ENCODE results near the gene HSD11B1.

The HSD11B1 gene

GRCh38 chr1:209766051-209766450 is 61.4 kb downstream of the HSD11B1 start:
- ChIA-PET CTCF (interaction anchor here (1.0 to 5.2 kb wide), 2 partner anchors 17 to 62 kb away, joined by 3 to 32 read pairs; partner anchors contain the start of gene UTP25), POLR2A (no interaction called here)
- no peak overlapping the region for H3K4me3 ChIP-seq (ENCODE audit: low read depth, low read length)
- DNase-seq (ENCODE audit: low read depth, low spot score), result no peak
- no peak for TF ChIP-seq CTCF (IDR thresholded peaks at IDR 0.05; ENCODE audit: insufficient read depth, low read length, missing control alignments)

GRCh38 chr1:209767096-209767495 is 62.5 kb downstream of the HSD11B1 start:
- no peak for TF ChIP-seq CTCF (IDR thresholded peaks at IDR 0.05; ENCODE audit: insufficient read depth, low read length, missing control alignments)
- DNase-seq (ENCODE audit: low read depth, low spot score), result no peak
- ChIA-PET POLR2A (no interaction called here), CTCF (interaction anchor here (0.9 to 5.2 kb wide), 3 partner anchors 13 to 21 kb away, joined by 3 to 32 read pairs (median 4); no protein-coding TSS in a partner anchor)
- no peak overlapping the region for H3K4me3 ChIP-seq (ENCODE audit: low read depth, low read length)

- POLR2A ChIA-PET, result no interaction called here
- CTCF ChIA-PET, result interaction anchor here (0.9 to 5.2 kb wide), 6 partner anchors 12 to 191 kb away, joined by 3 to 32 read pairs (median 6); partner anchors contain the start of gene TRAF3IP3
- TF ChIP-seq CTCF (IDR thresholded peaks at IDR 0.05; ENCODE audit: insufficient read depth, low read length, missing control alignments), result no peak
- no peak overlapping the region for H3K4me3 ChIP-seq (ENCODE audit: low read depth, low read length)
- DNase-seq (ENCODE audit: low read depth, low spot score), result no peak
Measured at GRCh38 chr1:209767706-209768105, 63.1 kb downstream of the HSD11B1 start.

GRCh38 chr1:209768354-209768774 is 63.7 kb downstream of the HSD11B1 start:
- H3K4me3 ChIP-seq (ENCODE audit: low read depth, low read length), result no peak overlapping the region
- no peak for DNase-seq (ENCODE audit: low read depth, low spot score)
- ChIA-PET POLR2A (interaction anchor here (1.6 kb wide), 1 partner anchor 16 kb away, joined by 10 read pairs; the partner anchor contains the start of gene C1orf74), CTCF (interaction anchor here (1.0 to 5.2 kb wide), 7 partner anchors 13 to 202 kb away, joined by 3 to 32 read pairs (median 4); partner anchors contain the start of gene TRAF3IP3)
- TF ChIP-seq CTCF (IDR thresholded peaks at IDR 0.05; ENCODE audit: insufficient read depth, low read length, missing control alignments), result no peak

GRCh38 chr1:209769171-209769904 is 64.7 kb downstream of the HSD11B1 start:
- POLR2A ChIA-PET, result interaction anchor here (1.6 kb wide), 1 partner anchor 15 kb away, joined by 10 read pairs; the partner anchor contains the start of gene C1orf74
- no peak for TF ChIP-seq CTCF (IDR thresholded peaks at IDR 0.05; ENCODE audit: insufficient read depth, low read length, missing control alignments)
- CTCF ChIA-PET, result interaction anchor here (1.0 to 5.2 kb wide), 7 partner anchors 14 to 203 kb away, joined by 3 to 32 read pairs (median 4); partner anchors contain the start of gene TRAF3IP3
- H3K4me3 ChIP-seq (ENCODE audit: low read depth, low read length), result no peak overlapping the region
- peak; percentile 77 for DNase-seq (ENCODE audit: low read depth, low spot score)

- no peak for DNase-seq (ENCODE audit: low read depth, low spot score)
- POLR2A ChIA-PET, result interaction anchor here (1.6 kb wide), 1 partner anchor 14 kb away, joined by 10 read pairs; the partner anchor contains the start of gene C1orf74
- TF ChIP-seq CTCF (IDR thresholded peaks at IDR 0.05; ENCODE audit: insufficient read depth, low read length, missing control alignments), result no peak
- CTCF ChIA-PET, result interaction anchor here (1.5 to 5.2 kb wide), 3 partner anchors 17 to 53 kb away, joined by 3 to 32 read pairs (median 12); no protein-coding TSS in a partner anchor
- no peak overlapping the region for H3K4me3 ChIP-seq (ENCODE audit: low read depth, low read length)
Measured at GRCh38 chr1:209769971-209770370, 65.3 kb downstream of the HSD11B1 start.

All from AG04449 (cell line).